Measurements from ENCODE around the gene PIM1.
"Not testable (repeated sequence)": the region's sequence is repeated elsewhere in the genome, so short reads cannot be mapped to it uniquely, and the experiment has no call there.

PIM1 gene

GRCh38 chr6:37185949-37186720 lies 16.2 kb downstream of the PIM1 start:
- peak in 1 of 2 experiments; percentile 55 for DNase-seq (ENCODE audit: low read depth in 1 of 2, low spot score in 1 of 2)
- H3K4me3 ChIP-seq (replicated peaks; ENCODE audit: insufficient read depth, low read length); H3K27me3 ChIP-seq (ENCODE audit: insufficient read depth, poor library complexity, severe bottlenecking): not testable (repeated sequence)
- peak overlapping the region; percentile 46 for H3K27ac ChIP-seq (replicated peaks)
- peak; percentile 46; the same call in 1 of the 2 replicates for TF ChIP-seq SPI1 (IDR thresholded peaks at IDR 0.05; ENCODE audit: borderline replicate concordance, low read depth)

- TF ChIP-seq REST (IDR thresholded peaks at IDR 0.05; ENCODE audit: insufficient replicate concordance, low read depth) = no peak
- TF ChIP-seq GABPA (IDR thresholded peaks at IDR 0.05; ENCODE audit: low read depth) = no peak
- TF ChIP-seq SPI1 (IDR thresholded peaks at IDR 0.05; ENCODE audit: borderline replicate concordance, low read depth) = no peak
- TF ChIP-seq CTCF (IDR thresholded peaks at IDR 0.05; ENCODE audit: insufficient read depth, low read length) = no peak
- TF ChIP-seq POLR2AphosphoS5 (IDR thresholded peaks at IDR 0.05; ENCODE audit: low read depth) = no peak
- no peak overlapping the region for H3K4me3 ChIP-seq (replicated peaks; ENCODE audit: insufficient read depth, low read length)
- DNase-seq (ENCODE audit: low read depth in 1 of 2, low spot score in 1 of 2) = no peak
- H3K27ac ChIP-seq (replicated peaks) = peak overlapping the region; percentile 16
- no peaks in the 10 kb centered on the region for H3K27me3 ChIP-seq (ENCODE audit: insufficient read depth, poor library complexity, severe bottlenecking)
Measured at GRCh38 chr6:37187321-37188022, 17.5 kb downstream of the PIM1 start.

- no peak for DNase-seq (ENCODE audit: low read depth in 1 of 2, low spot score in 1 of 2)
- H3K4me3 ChIP-seq (replicated peaks; ENCODE audit: insufficient read depth, low read length) = no peak overlapping the region
- TF ChIP-seq GABPA (IDR thresholded peaks at IDR 0.05; ENCODE audit: low read depth) = no peak
- no peak for TF ChIP-seq REST (IDR thresholded peaks at IDR 0.05; ENCODE audit: insufficient replicate concordance, low read depth)
- H3K27ac ChIP-seq (replicated peaks) = peak overlapping the region; percentile 54
- H3K27me3 ChIP-seq (ENCODE audit: insufficient read depth, poor library complexity, severe bottlenecking) = no peaks in the 10 kb centered on the region
Measured at GRCh38 chr6:37188962-37189510, 19.1 kb downstream of the PIM1 start.

GRCh38 chr6:37190159-37190535 lies 20.2 kb downstream of the PIM1 start:
- Histone ChIP-seq H3K4me3 (replicated peaks; ENCODE audit: insufficient read depth, low read length) (no peak overlapping the region), H3K27ac (replicated peaks) (peak overlapping the region; percentile 52), H3K27me3 (ENCODE audit: insufficient read depth, poor library complexity, severe bottlenecking) (no peaks in the 10 kb centered on the region)
- no peak for DNase-seq (ENCODE audit: low read depth in 1 of 2, low spot score in 1 of 2)
- TF ChIP-seq REST (IDR thresholded peaks at IDR 0.05; ENCODE audit: insufficient replicate concordance, low read depth) (no peak), POLR2AphosphoS5 (IDR thresholded peaks at IDR 0.05; ENCODE audit: low read depth) (no peak), SPI1 (IDR thresholded peaks at IDR 0.05; ENCODE audit: borderline replicate concordance, low read depth) (no peak), GABPA (IDR thresholded peaks at IDR 0.05; ENCODE audit: low read depth) (no peak), CTCF (IDR thresholded peaks at IDR 0.05; ENCODE audit: insufficient read depth, low read length) (no peak)

All from HL-60 (cell line).